ENCODE results near the gene NXN. TPM values are rescaled to one million over a fixed set of nuclear protein-coding genes. Genes with fewer than 3 reads are reported as not detected.
"Not testable (repeated sequence)": the region's sequence is repeated elsewhere in the genome, so short reads cannot be mapped to it uniquely, and the experiment has no call there.

Gene NXN
- total RNA-seq, 1 experiment from 2014 or later: 48.4 TPM

- not testable (repeated sequence) for H3K4me3 ChIP-seq; H3K4me1 ChIP-seq (replicated peaks); DNase-seq (ENCODE audit: low read depth in 1 of 2, low spot score in 2 of 2); H3K9me3 ChIP-seq (replicated peaks); H3K27me3 ChIP-seq (replicated peaks); H3K36me3 ChIP-seq; H3K27ac ChIP-seq
Observed at GRCh38 chr17:867238-867637, 112.3 kb downstream of the NXN start.

GRCh38 chr17:866568-867103 is 112.9 kb downstream of the NXN start:
- Histone ChIP-seq H3K4me3 (no peak overlapping the region), H3K36me3 (no peaks in the 10 kb centered on the region), H3K4me1 (replicated peaks) (no peaks in the 10 kb centered on the region), H3K27ac (no peak overlapping the region), H3K9me3 (replicated peaks) (no peaks in the 10 kb centered on the region; the same call in 1 of the 2 replicates), H3K27me3 (replicated peaks) (no peaks in the 10 kb centered on the region)
- no peak for DNase-seq (ENCODE audit: low read depth in 1 of 2, low spot score in 2 of 2)

DNA sequence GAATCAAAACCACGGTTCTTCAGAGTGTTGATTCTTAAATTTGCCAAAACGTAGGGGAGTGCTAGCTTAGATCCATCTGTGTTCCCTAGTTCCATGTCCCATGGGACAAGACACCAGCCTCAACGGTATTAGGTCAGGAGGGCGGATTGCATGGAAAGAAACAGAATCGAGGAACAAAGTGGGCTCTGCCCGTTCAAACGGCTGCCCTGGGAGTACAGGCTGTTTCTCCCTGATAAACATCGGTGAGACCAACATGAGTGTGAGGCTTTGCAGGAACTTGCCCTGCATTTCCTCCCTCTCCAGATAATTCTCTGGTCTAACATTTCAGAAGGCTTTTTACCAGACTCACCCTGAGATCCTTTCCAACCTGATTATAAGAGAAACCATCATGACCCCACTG is 115.3 kb downstream of the NXN start:
- DNase-seq (ENCODE audit: low read depth in 1 of 2, low spot score in 2 of 2): no peak
- Histone ChIP-seq H3K4me3 (no peak overlapping the region), H3K9me3 (replicated peaks) (no peaks in the 10 kb centered on the region; the same call in 1 of the 2 replicates), H3K27ac (no peak overlapping the region), H3K36me3 (no peaks in the 10 kb centered on the region), H3K4me1 (replicated peaks) (no peaks in the 10 kb centered on the region), H3K27me3 (replicated peaks) (no peaks in the 10 kb centered on the region)

DNA sequence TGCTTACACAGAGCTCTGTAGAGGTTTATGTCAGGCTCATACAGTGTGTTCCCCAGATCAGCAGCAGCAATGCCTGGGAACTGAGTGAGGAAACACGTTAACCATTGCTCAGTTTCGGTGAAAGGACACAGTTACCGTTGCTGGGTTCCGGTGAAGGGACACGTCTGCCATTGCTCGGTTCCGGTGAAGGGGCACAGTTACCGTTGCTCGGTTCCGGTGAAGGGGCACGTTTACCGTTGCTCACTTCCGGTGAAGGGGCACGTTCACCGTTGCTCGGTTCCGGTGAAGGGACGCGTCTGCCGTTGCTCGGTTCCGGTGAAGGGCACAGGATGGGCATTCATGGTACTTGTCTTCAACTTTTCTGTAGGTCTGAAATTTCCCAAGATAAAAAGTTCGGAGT is 115.7 kb downstream of the NXN start:
- no peaks in the 10 kb centered on the region for H3K4me1 ChIP-seq (replicated peaks)
- no peaks in the 10 kb centered on the region for H3K36me3 ChIP-seq
- no peak overlapping the region for H3K4me3 ChIP-seq
- H3K9me3 ChIP-seq (replicated peaks): no peaks in the 10 kb centered on the region; the same call in 1 of the 2 replicates
- H3K27me3 ChIP-seq (replicated peaks): no peaks in the 10 kb centered on the region
- no peak overlapping the region for H3K27ac ChIP-seq
- DNase-seq (ENCODE audit: low read depth in 1 of 2, low spot score in 2 of 2): no peak

DNA sequence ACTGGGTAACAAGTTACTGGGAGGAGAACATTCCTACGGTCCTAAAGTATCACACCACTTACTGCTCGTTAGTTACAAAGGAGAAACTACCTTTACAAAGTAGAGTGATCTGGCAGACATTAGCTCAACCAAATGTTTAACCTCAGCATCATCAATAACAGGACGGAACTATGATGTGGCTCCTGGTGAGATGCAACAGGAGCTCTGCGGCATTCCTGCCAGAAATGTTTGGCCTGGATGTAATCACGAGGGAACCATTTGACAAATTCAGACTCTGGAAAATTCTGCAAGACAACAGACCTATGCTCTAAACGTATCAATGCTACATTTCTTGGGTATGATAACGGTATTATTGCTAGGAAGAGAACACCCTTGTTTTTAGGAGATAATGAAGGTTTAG is 117.0 kb downstream of the NXN start:
- H3K4me3 ChIP-seq: no peak overlapping the region
- H3K9me3 ChIP-seq (replicated peaks): no peaks in the 10 kb centered on the region; the same call in 1 of the 2 replicates
- H3K27ac ChIP-seq: no peak overlapping the region

DNA sequence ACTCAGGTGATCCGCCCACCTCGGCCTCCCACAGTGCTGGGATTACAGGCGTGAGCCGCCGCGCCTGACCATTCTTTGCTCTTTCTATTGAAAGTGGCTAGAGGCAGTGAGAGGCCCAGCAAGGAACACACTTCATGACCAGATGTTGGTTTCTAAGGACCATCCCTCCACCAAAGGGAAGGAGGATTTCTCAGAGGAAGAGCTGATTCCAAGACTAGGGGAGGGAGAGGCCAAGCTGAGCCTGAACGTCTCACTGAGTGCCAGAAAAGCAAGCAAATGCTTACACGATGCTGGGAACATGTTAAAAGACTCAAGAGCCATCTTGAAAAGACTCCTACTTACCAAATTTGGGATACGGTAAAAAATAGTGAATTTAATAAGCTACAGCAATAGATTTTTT is 118.2 kb downstream of the NXN start:
- Histone ChIP-seq H3K4me1 (replicated peaks) (no peaks in the 10 kb centered on the region), H3K9me3 (replicated peaks) (no peaks in the 10 kb centered on the region; the same call in 1 of the 2 replicates), H3K27me3 (replicated peaks) (no peaks in the 10 kb centered on the region), H3K27ac (no peak overlapping the region), H3K4me3 (no peak overlapping the region), H3K36me3 (no peaks in the 10 kb centered on the region)
- no peak for DNase-seq (ENCODE audit: low read depth in 1 of 2, low spot score in 2 of 2)

More for the DNA sequence above, 117.0 kb downstream of the NXN start:
- Histone ChIP-seq H3K27me3 (replicated peaks) (no peaks in the 10 kb centered on the region), H3K36me3 (no peaks in the 10 kb centered on the region), H3K4me1 (replicated peaks) (no peaks in the 10 kb centered on the region)
- no peak for DNase-seq (ENCODE audit: low read depth in 1 of 2, low spot score in 2 of 2)

- Histone ChIP-seq H3K27ac (no peak overlapping the region), H3K4me3 (no peak overlapping the region), H3K4me1 (replicated peaks) (no peaks in the 10 kb centered on the region), H3K9me3 (replicated peaks) (no peaks in the 10 kb centered on the region), H3K27me3 (replicated peaks) (no peaks in the 10 kb centered on the region), H3K36me3 (no peaks in the 10 kb centered on the region)
- DNase-seq (ENCODE audit: low read depth in 1 of 2, low spot score in 2 of 2): no peak
Observed at GRCh38 chr17:860805-861204, 118.8 kb downstream of the NXN start.

GRCh38 chr17:859824-860195 is 119.8 kb downstream of the NXN start:
- H3K4me1 ChIP-seq (replicated peaks): no peaks in the 10 kb centered on the region
- H3K36me3 ChIP-seq: no peaks in the 10 kb centered on the region
- no peak for DNase-seq (ENCODE audit: low read depth in 1 of 2, low spot score in 2 of 2)
- H3K27me3 ChIP-seq (replicated peaks): no peaks in the 10 kb centered on the region
- no peak overlapping the region for H3K4me3 ChIP-seq
- no peak overlapping the region for H3K27ac ChIP-seq
- H3K9me3 ChIP-seq (replicated peaks): no peaks in the 10 kb centered on the region

- Histone ChIP-seq H3K36me3 (no peaks in the 10 kb centered on the region), H3K27ac (no peak overlapping the region), H3K4me1 (replicated peaks) (no peaks in the 10 kb centered on the region), H3K4me3 (no peak overlapping the region), H3K27me3 (replicated peaks) (no peaks in the 10 kb centered on the region), H3K9me3 (replicated peaks) (no peaks in the 10 kb centered on the region)
- no peak for DNase-seq (ENCODE audit: low read depth in 1 of 2, low spot score in 2 of 2)
Observed at GRCh38 chr17:859061-859823, 120.3 kb downstream of the NXN start.

GRCh38 chr17:856149-856548 is 123.4 kb downstream of the NXN start:
- H3K36me3 ChIP-seq: no peaks in the 10 kb centered on the region
- H3K4me1 ChIP-seq (replicated peaks): peaks cover 7% of the 10 kb centered on the region
- DNase-seq (ENCODE audit: low read depth in 1 of 2, low spot score in 2 of 2): no peak
- H3K9me3 ChIP-seq (replicated peaks): no peaks in the 10 kb centered on the region
- no peaks in the 10 kb centered on the region for H3K27me3 ChIP-seq (replicated peaks)
- H3K4me3 ChIP-seq: no peak overlapping the region
- H3K27ac ChIP-seq: no peak overlapping the region

- Histone ChIP-seq H3K27me3 (replicated peaks) (no peaks in the 10 kb centered on the region), H3K27ac (no peak overlapping the region), H3K36me3 (no peaks in the 10 kb centered on the region), H3K9me3 (replicated peaks) (no peaks in the 10 kb centered on the region), H3K4me1 (replicated peaks) (peaks cover 13% of the 10 kb centered on the region), H3K4me3 (no peak overlapping the region)
- no peak for DNase-seq (ENCODE audit: low read depth in 1 of 2, low spot score in 2 of 2)
Observed at GRCh38 chr17:855569-855968, 124.0 kb downstream of the NXN start.

DNA sequence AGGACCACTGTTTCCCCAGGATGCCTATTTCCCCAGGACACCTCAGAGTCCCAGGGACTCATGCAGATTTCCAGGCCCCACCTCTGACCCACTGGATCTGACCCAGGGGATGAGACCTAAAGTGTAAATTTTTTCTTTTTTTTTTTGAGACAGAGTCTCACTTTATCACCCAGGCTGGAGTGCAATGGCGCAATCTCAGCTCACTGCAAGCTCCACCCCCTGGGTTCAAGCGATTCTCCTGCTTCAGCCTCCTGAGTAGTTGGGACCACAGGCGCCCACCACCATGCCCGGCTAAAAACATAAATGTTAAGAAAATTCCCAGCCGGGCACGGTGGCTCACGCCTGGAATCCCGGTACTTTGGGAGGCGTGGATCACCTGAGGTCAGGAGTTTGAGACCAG is 126.7 kb downstream of the NXN start:
- not testable (repeated sequence) for H3K4me3 ChIP-seq; H3K36me3 ChIP-seq; DNase-seq (ENCODE audit: low read depth in 1 of 2, low spot score in 2 of 2); H3K27ac ChIP-seq; H3K27me3 ChIP-seq (replicated peaks); H3K9me3 ChIP-seq (replicated peaks)
- peaks cover 18% of the 10 kb centered on the region for H3K4me1 ChIP-seq (replicated peaks)

DNA sequence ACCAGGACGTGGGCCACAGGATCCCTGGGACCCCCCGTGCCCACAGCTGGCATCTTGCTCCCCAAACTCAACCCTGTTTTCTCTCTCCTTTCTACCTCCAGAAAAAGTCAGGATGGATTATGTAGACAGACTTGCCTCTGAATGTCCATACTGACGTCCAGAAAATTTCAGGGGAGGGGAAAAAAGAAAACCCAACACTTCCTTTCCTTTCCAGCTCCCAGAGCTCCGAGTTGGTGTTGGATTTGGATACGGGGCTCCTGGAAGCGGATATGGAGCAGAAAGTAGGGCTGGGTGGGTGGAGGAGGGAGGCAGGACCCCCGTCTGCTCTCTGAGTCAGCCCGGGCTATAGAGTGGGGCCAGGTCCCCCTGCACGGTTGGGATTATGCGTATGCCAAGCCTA is 127.2 kb downstream of the NXN start:
- no peak overlapping the region for H3K27ac ChIP-seq

GRCh38 chr17:851924-852323 is 127.7 kb downstream of the NXN start:
- Histone ChIP-seq H3K4me3 (no peak overlapping the region), H3K27me3 (replicated peaks) (no peaks in the 10 kb centered on the region), H3K36me3 (no peaks in the 10 kb centered on the region), H3K9me3 (replicated peaks) (no peaks in the 10 kb centered on the region), H3K4me1 (replicated peaks) (peaks cover 23% of the 10 kb centered on the region), H3K27ac (no peak overlapping the region)
- no peak for DNase-seq (ENCODE audit: low read depth in 1 of 2, low spot score in 2 of 2)

More for the DNA sequence above, 127.2 kb downstream of the NXN start:
- Histone ChIP-seq H3K27me3 (replicated peaks) (no peaks in the 10 kb centered on the region), H3K4me1 (replicated peaks) (peaks cover 19% of the 10 kb centered on the region), H3K36me3 (no peaks in the 10 kb centered on the region), H3K9me3 (replicated peaks) (no peaks in the 10 kb centered on the region), H3K4me3 (no peak overlapping the region)
- no peak for DNase-seq (ENCODE audit: low read depth in 1 of 2, low spot score in 2 of 2)
